ENCODE data around the gene OR6J1.
"Not testable (repeated sequence)": the region's sequence is repeated elsewhere in the genome, so short reads cannot be mapped to it uniquely, and the experiment has no call there.

OR6J1 gene

DNA sequence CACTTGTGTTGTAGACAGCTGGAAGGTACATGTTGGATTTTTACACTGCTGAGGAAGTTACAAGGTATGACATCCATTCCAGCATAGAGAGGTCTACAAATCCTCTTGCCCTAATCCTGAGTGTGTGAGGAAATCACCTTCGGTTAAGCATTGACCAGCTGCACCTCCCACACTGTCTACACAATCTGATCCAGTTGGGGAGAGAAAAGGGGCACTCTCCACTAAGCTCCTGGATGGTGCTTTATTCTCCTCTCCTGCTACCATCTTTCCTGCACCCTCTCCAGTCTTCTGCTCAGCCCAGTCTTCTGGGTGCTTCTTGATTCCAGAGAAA is at the start of gene OR6J1:
Gene OR6J1, minus strand, starts transcription at position 48 of the 331 bp plus-strand sequence. CDS start 9,541 bp downstream, outside the sequence.
- Mint-ChIP-seq H3K27me3 (no peaks in the 10 kb centered on the region), H3K27ac (no peak within 1 kb of the TSS), H3K9me3 (no peaks in the 10 kb centered on the region), H3K4me1 (peaks cover 15% of the 10 kb centered on the region), H3K4me3 (no peak within 1 kb of the TSS), H3K36me3 (no peaks in the 10 kb centered on the region)

DNA sequence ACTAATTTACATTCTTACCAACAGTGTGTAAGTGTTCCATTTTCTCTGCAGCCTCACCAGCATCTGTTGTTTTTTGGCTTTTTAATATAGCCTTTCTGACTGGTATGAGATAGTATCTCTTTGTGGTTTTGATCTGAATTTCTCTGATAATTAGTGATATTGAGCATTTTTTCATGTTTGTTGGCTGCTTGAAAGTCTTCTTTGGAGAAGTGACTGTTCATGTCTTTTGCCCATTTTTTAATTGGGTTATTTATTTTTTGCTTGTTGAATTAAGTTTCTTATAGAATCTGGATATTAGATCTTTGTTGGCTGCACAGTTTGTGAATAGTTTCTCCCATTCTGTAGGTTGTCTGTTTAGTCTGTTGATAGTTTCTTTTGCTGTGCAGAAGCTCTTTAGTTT is 48.0 kb upstream of the OR6J1 start:
- peaks cover 6% of the 10 kb centered on the region for H3K36me3 Mint-ChIP-seq
- H3K9me3 Mint-ChIP-seq: peaks cover 20% of the 10 kb centered on the region
- peaks cover 17% of the 10 kb centered on the region for H3K27me3 Mint-ChIP-seq
- no peak overlapping the region for H3K27ac Mint-ChIP-seq
- H3K4me3 Mint-ChIP-seq: no peak overlapping the region
- H3K4me1 Mint-ChIP-seq: peaks cover 9% of the 10 kb centered on the region

DNA sequence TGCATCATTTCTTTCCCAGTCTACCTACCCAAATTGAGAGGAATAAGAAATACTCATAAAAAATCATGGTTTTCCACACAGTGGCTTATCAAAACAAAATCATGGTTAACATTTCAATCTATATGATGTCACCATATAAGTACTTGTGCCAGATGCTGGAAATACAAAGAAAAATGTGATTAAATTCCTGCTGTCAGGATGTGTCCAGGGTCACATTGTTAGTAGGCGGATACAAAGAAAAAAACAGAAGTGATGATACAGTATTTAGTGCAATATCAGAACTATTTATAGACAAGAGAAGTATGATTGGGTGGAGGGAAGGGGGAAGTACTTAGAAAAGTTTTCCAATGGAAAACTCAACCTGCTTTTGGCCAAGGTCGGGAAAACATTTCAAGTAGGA is 47.0 kb upstream of the OR6J1 start:
- peaks cover 22% of the 10 kb centered on the region for H3K9me3 Mint-ChIP-seq
- H3K4me1 Mint-ChIP-seq: peaks cover 9% of the 10 kb centered on the region
- no peak overlapping the region for H3K4me3 Mint-ChIP-seq
- H3K27ac Mint-ChIP-seq: no peak overlapping the region
- H3K27me3 Mint-ChIP-seq: peaks cover 17% of the 10 kb centered on the region
- H3K36me3 Mint-ChIP-seq: peaks cover 8% of the 10 kb centered on the region

DNA sequence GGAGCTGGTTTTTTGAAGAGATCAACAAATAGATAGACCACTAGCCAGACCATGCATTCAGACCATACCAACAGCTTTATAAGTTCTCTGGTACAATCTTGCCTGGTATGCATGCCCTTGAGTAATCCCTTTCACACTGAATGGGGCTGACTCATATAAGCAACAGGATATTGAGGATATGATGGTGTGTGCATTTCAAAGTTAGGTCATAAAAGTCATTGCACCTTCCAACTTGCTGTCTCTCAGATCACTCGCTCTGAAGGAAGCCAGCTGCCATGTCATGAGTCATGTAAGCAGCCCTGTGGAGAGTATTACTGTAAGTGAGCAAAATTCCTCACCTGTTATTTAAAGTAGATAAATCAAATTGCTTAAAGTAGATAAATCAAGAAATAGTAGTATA is 45.0 kb upstream of the OR6J1 start:
- Mint-ChIP-seq H3K9me3 (peaks cover 22% of the 10 kb centered on the region), H3K4me1 (peaks cover 9% of the 10 kb centered on the region), H3K27me3 (peaks cover 19% of the 10 kb centered on the region), H3K27ac (no peak overlapping the region), H3K36me3 (peaks cover 8% of the 10 kb centered on the region), H3K4me3 (no peak overlapping the region)

DNA sequence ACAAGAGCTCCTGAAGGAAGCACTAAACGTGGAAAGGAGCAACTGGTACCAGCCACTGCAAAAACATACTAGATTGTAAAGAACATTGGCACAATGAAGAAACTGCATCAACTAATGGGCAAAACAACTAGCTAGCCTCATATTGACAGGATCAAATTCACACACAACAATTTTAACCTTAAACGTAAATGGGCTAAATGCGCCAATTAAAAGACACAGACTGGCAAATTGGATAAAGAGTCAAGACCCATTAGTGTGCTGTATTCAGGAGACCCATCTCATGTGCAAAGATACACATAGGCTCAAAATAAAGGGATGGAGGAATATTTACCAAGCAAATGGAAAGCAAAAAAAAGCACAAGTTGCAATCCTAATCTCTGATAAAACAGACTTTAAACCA is 43.8 kb upstream of the OR6J1 start:
- H3K36me3 Mint-ChIP-seq: not testable (repeated sequence)

DNA sequence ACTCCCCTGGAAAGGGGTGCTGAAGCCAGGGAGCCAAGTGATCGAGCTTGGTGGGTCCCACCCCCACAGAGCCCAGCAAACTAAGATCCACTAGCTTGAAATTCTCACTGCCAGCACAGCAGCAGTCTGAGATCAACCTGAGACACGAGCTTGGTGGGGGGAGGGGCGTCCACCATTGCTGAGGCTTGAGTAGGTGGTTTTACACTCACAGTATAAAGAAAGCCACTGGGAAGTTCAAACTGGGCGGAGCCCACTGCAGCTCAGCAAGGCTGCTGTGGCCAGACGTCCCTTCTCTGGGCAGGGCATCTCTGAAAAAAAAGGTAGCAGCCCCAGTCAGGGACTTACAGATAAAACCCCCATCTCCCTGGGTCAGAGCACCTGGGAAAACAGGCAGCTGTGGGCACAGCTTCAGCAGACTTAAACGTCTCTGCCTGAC is 42.0 kb upstream of the OR6J1 start:
- not testable (repeated sequence) for H3K27ac Mint-ChIP-seq, H3K36me3 Mint-ChIP-seq, H3K4me3 Mint-ChIP-seq, H3K4me1 Mint-ChIP-seq
- peaks cover 15% of the 10 kb centered on the region for H3K9me3 Mint-ChIP-seq
- H3K27me3 Mint-ChIP-seq: peaks cover 24% of the 10 kb centered on the region

More for the DNA sequence above, 43.8 kb upstream of the OR6J1 start:
- peaks cover 19% of the 10 kb centered on the region for H3K27me3 Mint-ChIP-seq
- not testable (repeated sequence) for H3K4me1 Mint-ChIP-seq, H3K27ac Mint-ChIP-seq, H3K4me3 Mint-ChIP-seq
- H3K9me3 Mint-ChIP-seq: peaks cover 22% of the 10 kb centered on the region

DNA sequence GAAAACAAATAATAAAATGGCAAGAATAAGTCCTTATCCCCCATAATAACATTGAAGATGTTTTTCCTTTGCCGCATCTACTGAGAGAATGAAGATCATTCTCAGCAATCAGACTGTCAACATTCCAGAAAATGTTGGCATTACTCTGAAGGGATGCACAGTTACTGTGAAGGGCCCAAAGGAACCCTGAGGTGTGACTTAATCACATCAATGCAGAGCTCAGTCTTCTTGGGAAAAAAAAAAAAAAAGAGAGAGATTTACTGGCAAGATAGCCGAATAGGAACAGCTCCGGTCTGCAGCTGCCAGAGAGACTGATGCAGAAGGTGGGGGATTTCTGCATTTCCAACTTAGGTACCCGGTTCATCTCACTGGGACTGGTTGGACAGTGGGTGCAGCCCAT is 41.3 kb upstream of the OR6J1 start:
- Mint-ChIP-seq H3K36me3 (peaks cover 3% of the 10 kb centered on the region), H3K9me3 (peaks cover 8% of the 10 kb centered on the region), H3K4me3 (no peak overlapping the region), H3K27me3 (peaks cover 24% of the 10 kb centered on the region), H3K4me1 (peaks cover 9% of the 10 kb centered on the region), H3K27ac (no peak overlapping the region)

DNA sequence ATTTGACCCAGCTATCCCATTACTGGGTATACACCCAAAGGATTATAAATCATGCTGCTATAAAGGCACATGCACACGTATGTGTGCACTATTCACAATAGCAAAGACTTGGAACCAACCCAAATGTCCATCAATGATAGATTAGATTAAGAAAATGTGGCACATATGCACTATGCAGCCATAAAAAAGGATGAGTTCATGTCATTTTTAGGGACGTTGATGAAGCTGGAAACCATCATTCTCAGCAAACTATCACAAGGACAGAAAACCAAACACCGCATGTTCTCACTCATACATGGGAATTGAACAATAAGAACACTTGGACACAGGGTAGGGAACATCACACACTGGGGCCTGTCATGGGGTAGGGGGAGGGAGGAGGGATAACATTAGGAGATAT is 39.3 kb upstream of the OR6J1 start:
- peaks cover 26% of the 10 kb centered on the region for H3K27me3 Mint-ChIP-seq
- H3K36me3 Mint-ChIP-seq, H3K4me3 Mint-ChIP-seq, H3K4me1 Mint-ChIP-seq, H3K9me3 Mint-ChIP-seq, H3K27ac Mint-ChIP-seq: not testable (repeated sequence)

DNA sequence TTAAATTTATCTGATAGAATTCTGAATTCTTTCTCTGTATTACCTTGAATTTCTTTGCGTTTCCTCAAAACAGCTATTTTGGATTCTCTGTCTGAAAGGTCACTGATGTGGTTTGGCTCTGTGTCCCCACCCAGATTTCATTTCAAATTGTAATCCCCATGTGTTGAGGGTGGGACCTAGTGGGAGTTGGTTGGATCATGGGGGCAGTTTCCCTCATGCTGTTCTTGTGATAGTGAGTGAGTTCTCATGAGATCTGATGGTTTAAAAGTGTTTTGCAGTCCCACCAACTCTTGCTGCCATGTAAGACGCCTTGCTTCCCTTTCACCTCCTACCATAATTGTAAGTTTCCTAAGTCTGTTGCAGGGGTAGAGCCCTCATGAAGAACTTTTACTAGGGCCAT is 34.1 kb upstream of the OR6J1 start:
- Mint-ChIP-seq H3K4me3 (no peak overlapping the region), H3K4me1 (no peaks in the 10 kb centered on the region), H3K9me3 (no peaks in the 10 kb centered on the region), H3K27me3 (peaks cover 17% of the 10 kb centered on the region), H3K27ac (no peak overlapping the region), H3K36me3 (no peaks in the 10 kb centered on the region)

DNA sequence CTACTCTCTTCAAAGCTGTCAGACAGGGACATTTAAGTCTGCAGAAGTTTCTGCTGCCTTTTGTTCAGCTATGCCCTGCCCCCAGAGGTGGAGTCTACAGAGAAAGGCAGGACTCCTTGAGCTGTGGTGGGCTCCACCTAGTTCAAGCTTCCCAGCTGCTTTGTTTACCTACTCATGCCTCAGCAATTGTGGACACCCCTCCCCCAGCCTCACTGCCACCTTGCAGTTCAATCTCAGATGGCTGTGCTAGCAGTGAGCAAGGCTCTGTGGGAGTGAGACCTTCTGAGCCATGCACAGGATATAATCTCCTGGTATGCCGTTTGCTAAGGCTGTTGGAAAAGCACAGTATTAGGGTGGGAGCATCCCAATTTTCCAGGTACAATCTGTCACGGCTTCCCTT is 33.4 kb upstream of the OR6J1 start:
- not testable (repeated sequence) for H3K27ac Mint-ChIP-seq, H3K4me3 Mint-ChIP-seq, H3K4me1 Mint-ChIP-seq, H3K9me3 Mint-ChIP-seq, H3K36me3 Mint-ChIP-seq
- H3K27me3 Mint-ChIP-seq: peaks cover 10% of the 10 kb centered on the region

DNA sequence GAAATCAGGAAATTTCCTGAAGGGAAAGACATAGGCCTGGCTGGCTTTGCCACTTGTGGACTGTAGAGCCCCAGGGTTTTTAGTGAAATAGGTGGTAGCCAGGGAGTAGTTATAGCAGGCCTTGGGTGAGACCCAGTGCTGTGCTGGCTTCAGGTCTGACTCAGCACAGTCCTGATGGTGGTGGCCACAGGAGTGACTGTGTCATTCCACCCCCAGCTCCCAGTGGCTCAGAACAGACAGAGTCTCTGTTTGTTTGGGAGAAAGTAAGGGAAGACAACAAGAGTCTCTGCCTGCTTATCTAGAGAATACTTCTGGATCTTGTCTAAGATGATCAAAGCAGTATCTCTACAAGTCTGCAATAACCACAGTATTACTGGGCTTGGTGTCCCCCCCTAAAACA is 27.5 kb upstream of the OR6J1 start:
- Mint-ChIP-seq H3K4me1 (no peaks in the 10 kb centered on the region), H3K9me3 (no peaks in the 10 kb centered on the region), H3K27ac (no peak overlapping the region), H3K4me3 (no peak overlapping the region), H3K27me3 (no peaks in the 10 kb centered on the region), H3K36me3 (no peaks in the 10 kb centered on the region)

DNA sequence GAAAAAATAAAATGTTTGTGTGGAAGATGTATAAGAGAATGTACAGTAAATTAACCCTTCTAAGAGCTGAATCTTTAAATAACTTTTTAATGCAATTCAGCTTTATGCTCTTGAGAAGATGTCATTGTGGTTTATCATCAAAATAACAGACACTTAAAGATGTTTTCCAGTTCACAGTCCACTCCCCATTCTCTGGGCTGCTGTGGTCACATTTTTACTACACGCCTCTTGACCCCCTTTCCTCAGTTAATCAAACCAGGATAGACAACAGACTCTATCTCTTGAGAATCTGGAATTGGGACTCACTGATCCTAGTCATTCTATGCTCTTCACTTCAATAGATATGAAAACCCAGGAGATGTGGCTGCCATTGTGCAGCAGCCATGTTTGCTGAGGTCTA is 24.7 kb upstream of the OR6J1 start:
- Mint-ChIP-seq H3K9me3 (no peaks in the 10 kb centered on the region), H3K4me1 (no peaks in the 10 kb centered on the region), H3K36me3 (no peaks in the 10 kb centered on the region), H3K27ac (no peak overlapping the region), H3K27me3 (no peaks in the 10 kb centered on the region), H3K4me3 (no peak overlapping the region)

DNA sequence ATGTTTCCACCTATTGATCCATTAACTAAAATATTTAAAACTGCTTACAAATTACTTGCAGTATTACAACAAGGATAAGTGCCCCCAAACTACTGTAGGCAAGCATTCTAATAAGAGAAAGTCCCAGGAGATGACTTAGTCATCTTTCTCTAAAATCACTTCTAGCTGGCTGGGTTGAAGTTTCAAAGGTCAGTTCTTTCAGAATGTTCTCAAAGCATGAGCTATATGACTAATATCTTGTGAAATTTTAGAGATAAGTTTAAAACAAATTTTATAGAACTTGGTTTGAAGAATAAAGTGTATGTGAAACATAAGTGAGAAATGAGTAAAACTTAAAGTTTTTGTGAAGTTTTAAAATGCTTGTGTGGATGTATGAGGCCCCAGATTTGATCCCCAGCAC is 24.3 kb upstream of the OR6J1 start:
- Mint-ChIP-seq H3K36me3 (no peaks in the 10 kb centered on the region), H3K4me3 (no peak overlapping the region), H3K9me3 (no peaks in the 10 kb centered on the region), H3K4me1 (no peaks in the 10 kb centered on the region), H3K27me3 (no peaks in the 10 kb centered on the region), H3K27ac (no peak overlapping the region)

DNA sequence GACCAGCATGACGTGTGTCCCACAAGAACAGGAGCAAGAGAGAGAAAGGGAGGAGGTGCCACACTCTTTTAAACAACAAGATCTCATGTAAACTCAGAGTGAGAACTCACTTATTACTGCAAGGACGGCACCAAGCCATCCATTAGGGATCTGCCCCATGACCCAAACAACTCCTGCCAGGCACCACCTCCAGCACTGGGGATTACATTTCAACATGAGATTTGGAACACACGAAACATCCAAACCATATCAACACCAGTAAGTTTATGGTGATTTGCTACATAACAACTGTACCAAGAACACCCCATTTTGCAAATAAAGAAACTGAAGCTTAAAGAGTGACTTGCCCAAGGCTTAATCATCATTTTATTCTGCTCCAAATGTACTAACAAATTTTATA is 23.7 kb upstream of the OR6J1 start:
- no peak overlapping the region for H3K4me3 Mint-ChIP-seq
- no peaks in the 10 kb centered on the region for H3K9me3 Mint-ChIP-seq
- H3K27me3 Mint-ChIP-seq: no peaks in the 10 kb centered on the region
- no peak overlapping the region for H3K27ac Mint-ChIP-seq
- no peaks in the 10 kb centered on the region for H3K36me3 Mint-ChIP-seq
- H3K4me1 Mint-ChIP-seq: no peaks in the 10 kb centered on the region

DNA sequence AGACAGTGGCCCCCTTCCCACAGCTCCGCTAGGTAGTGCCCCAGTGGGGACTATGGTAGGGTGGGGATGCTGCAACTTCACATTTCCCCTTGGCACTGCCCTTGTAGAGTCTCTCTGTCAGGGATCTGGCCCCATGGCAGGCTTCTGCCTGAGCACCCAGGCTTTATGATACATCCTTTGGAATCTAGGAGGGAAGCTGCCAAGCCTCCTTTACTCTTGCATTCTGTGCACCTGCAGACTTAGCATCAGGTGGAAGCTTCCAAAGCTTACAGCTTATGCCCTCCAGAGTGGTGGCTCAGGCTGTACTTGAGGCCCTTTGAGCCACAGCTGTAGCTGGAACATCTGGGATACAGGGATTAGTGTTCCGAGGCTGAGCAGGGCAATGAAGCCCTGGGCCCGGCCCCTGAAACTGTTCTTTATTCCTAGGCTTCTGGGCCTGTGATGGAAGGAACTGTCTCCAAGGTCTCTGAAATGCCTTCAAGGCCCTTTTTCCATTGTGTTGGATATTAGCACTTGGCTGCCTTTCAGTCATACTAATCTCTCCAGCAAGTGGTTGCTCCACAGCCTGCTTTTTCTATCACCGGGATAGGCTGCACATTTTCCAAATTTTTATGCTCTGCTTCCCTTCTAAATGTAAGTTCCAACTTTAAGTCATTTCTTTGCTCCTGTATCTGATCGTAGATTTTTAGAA is 22.2 kb upstream of the OR6J1 start:
- Mint-ChIP-seq H3K4me1 (no peaks in the 10 kb centered on the region), H3K9me3 (no peaks in the 10 kb centered on the region), H3K36me3 (no peaks in the 10 kb centered on the region), H3K27me3 (no peaks in the 10 kb centered on the region), H3K27ac (no peak overlapping the region), H3K4me3 (no peak overlapping the region)

DNA sequence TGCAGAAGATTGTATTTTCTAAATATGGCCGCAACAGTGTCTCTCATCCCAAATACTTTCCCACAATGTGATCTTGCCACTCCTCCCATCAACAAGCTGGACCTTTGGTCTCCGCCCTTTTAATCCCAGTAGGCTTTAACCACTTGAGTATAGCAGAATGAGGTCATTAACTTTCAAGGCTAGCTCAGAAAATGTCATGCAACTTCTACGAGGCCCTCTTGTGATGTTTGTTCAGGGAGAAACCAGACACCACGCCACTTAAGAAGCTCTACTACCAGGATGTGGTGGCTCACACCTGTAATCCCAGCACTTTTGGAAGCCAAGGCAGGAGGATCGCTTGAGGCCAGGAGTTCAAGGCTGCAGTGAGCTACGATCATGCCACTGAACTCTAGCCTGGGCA is 20.1 kb upstream of the OR6J1 start:
- H3K27ac Mint-ChIP-seq: no peak overlapping the region
- H3K4me1 Mint-ChIP-seq: no peaks in the 10 kb centered on the region
- no peaks in the 10 kb centered on the region for H3K27me3 Mint-ChIP-seq
- no peak overlapping the region for H3K4me3 Mint-ChIP-seq
- H3K9me3 Mint-ChIP-seq: no peaks in the 10 kb centered on the region
- H3K36me3 Mint-ChIP-seq: no peaks in the 10 kb centered on the region

DNA sequence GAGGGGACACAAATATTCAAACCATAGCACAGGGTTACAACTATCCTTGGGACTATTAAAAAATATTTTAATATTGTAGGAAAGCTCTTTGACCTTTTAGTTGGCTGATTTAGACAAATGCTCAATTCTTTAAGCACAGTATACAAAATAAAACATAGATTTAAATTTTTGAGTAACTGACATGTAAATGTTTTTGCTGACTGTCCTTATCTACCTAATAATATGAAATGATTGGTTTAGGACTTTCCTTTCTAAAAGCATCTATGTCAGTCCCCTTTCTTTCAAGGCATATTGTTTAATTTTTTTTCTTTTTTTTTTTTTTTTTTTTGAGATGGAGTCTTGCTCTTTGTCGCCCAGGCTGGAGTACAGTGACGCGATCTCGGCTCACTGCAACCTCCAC is 16.5 kb upstream of the OR6J1 start:
- Mint-ChIP-seq H3K4me3 (no peak overlapping the region), H3K9me3 (no peaks in the 10 kb centered on the region), H3K4me1 (no peaks in the 10 kb centered on the region), H3K27ac (no peak overlapping the region), H3K36me3 (no peaks in the 10 kb centered on the region), H3K27me3 (no peaks in the 10 kb centered on the region)

Measured in activated naive CD4-positive, alpha-beta T cell treated with anti-CD3 and anti-CD28 coated beads, Interleukin-2, amount 50 U/mL, for 24 hours (primary cell).